GM21381 (cell line): ENCODE measurements around the gene GLB1L.

Experiments used
- ATAC-seq: cut with Tn5 transposase; IDR thresholded peaks from one replicate; pipeline ENCODE4 v1.9.1; 2021; ENCODE audit warnings: mild to moderate bottlenecking, moderate library complexity; ENCODE audit not compliant: unreplicated experiment

GLB1L gene

GRCh38 chr2:219253753-219254589 lies 8.7 kb upstream of the GLB1L start, which contains the start of gene TUBA4A:
TSS of gene TUBA4A (minus strand) at chr2:219253918. CDS start at chr2:219253858, 60 bp downstream.
- ATAC-seq = peak; percentile 48

DNA sequence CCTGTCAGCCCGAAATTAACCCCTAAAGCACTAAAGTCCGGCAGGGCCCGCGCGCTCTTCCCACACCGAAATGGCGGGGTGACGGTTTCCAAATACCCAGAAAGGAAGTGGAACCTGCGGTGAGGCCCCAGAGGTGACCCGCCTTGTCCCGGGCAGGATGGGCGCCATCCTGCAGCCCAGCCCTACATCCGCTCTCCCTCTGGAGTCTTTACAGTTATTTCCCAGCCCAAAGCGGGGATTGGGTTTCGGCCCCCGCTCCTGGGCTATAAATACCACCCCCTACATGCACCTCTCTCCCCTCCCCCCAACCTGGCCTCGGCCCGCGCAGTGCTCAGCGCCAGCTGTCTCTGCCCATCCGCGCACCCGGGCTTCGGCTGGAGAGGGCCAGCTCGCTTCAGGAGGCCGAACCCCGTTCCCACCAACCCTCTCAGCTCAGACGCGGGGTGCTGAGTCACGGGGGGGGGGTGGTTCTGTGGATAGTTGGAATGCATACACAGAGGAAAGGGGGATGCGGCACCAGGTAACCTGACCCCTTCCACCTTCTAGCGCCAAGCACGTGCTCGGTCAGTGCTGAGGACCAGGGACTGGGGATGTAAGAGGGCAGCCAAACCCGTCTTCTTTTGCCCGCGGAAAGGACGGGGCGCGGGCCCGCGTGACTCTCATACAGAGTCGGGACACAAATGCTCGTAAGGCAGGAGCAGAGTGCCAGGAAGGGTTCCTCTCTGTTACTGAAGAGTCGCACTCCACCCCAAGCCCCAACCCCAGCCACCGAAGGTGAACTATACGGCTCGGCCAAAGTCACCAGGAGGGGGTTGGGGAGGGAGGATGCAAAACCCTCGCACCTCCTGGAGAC lies 7.9 kb upstream of the GLB1L start, which contains the start of gene TUBA4B:
TUBA4B (plus strand) TSS at position 344 of the 853 bp plus-strand sequence; CDS start at position 509, 165 bp downstream.
- peak; percentile 20 for ATAC-seq

DNA sequence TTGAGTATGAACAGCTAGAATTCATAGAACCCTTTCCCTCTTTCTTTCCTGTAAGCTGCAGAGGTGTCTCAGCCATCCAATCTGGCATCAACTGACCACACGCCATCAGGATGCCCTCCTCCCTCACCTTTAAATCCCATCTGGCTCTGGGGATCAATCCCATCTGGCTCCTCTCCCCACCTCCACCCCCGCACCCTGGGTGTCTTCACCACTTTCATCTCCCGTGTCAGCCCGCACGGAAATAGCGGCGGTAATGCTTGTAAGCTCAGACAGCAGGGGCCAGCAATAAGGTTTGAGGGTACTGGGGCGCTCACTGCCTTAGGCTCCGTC lies 7.3 kb upstream of the GLB1L start:
- ATAC-seq = no peak

DNA sequence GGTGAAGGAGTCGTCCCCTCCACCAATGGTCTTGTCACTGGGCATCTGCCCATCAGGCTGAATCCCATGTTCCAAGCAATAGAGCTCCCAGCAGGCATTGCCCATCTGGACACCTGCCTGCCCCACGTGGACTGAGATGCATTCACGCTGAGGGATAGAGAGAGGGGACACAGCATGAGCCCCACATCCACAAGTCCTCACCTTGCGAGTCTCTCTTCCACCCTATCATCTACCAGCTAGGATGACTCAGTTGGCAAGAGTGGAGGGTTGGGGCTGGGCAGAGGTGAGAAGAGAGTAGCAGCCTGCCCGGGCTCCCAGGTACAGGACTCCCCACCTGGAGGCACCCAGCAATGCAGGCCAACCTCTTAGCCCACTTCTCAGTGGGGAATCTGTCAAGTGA lies 6.8 kb upstream of the GLB1L start:
- no peak for ATAC-seq

GRCh38 chr2:219251656-219252055 lies 6.4 kb upstream of the GLB1L start:
- ATAC-seq = no peak

DNA sequence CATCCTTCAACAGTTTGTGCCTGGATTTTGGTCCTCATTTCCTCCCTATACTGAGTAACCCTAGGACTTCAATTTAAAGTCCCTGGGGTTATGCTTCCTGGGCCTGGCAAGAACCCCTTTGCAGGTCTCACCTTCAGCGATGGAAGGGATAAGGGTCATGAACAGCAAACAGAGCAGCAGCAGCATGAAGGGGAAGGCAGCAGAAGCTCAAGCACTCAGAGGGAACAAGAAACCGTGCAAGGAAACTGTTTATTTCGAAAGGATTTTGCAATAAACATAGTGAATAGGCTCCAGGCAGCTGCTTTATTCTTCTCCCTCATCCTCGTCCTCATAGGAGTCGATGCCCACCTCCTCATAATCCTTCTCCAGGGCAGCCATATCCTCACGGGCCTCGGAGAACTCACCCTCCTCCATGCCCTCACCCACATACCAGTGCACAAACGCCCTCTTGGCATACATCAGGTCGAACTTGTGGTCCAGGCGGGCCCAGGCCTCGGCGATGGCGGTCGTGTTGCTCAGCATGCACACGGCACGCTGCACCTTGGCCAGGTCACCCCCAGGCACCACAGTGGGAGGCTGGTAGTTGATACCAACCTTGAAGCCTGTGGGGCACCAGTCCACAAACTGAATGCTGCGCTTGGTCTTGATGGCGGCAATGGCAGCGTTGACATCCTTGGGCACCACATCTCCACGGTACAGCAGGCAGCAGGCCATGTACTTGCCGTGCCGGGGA lies 5.0 kb upstream of the GLB1L start:
- ATAC-seq = no peak

GRCh38 chr2:219249203-219249980 lies 4.1 kb upstream of the GLB1L start:
- ATAC-seq = peak; percentile 38

- no peak for ATAC-seq
These were observed 3.6 kb upstream of the GLB1L start for GRCh38 chr2:219248845-219249202.

GRCh38 chr2:219247678-219248642 lies 2.7 kb upstream of the GLB1L start:
- no peak for ATAC-seq

- no peak for ATAC-seq
These were observed 1.3 kb upstream of the GLB1L start for GRCh38 chr2:219246559-219246958.

DNA sequence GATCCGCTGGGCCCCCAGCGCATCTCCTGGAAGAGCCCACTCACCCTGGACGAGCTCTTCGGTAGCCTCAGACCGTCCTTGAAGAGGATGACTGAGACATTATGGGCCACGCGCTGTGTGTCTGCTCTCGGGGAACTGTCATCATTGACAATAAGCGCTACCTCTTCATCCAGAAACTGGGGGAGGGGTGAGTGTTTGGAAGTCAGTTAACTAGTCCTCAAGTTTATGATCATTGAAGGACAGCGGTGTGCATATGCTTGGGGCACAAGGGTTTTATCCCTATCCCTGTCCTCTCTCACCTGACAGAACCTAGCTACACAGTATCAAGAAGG lies 621 bp upstream of the GLB1L start:
- no peak for ATAC-seq

GRCh38 chr2:219244789-219245147 lies 476 bp downstream of the GLB1L start:
- no peak for ATAC-seq

- ATAC-seq = no peak
These were observed 1.9 kb downstream of the GLB1L start for GRCh38 chr2:219243291-219243761.

- ATAC-seq = no peak
These were observed 10.9 kb downstream of the GLB1L start for GRCh38 chr2:219234331-219234730.

DNA sequence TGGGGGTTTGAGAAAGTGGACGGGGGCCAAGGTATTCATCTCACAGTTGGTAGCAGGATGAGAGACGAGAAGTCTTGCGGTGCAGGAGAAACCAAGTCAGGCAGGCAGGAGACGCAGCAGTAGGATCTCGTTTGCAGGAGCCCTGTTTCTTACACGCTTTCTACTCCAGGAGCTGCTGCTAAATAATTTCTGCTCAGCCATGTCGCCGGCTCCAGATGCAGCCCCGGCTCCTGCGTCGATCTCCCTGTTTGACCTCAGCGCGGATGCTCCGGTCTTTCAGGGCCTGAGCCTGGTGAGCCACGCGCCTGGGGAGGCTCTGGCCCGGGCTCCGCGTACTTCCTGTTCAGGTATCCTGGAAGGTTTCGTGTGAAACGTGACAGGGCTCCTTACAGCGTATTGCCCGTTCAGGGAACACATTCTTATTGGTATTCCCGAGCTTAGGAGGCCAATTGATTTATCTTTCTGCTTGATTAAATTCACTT lies 15.1 kb downstream of the GLB1L start:
- peak; percentile 24 for ATAC-seq

- peak; percentile 96 for ATAC-seq
These were observed 15.8 kb downstream of the GLB1L start, which contains the start of the genes ANKZF1 and ATG9A for GRCh38 chr2:219229305-219230058. TSS of gene ANKZF1 (plus strand) at chr2:219229806. CDS start at chr2:219230258, 452 bp downstream. TSS of gene ATG9A (minus strand) at chr2:219229636. CDS start at chr2:219228024, 1,612 bp downstream.

DNA sequence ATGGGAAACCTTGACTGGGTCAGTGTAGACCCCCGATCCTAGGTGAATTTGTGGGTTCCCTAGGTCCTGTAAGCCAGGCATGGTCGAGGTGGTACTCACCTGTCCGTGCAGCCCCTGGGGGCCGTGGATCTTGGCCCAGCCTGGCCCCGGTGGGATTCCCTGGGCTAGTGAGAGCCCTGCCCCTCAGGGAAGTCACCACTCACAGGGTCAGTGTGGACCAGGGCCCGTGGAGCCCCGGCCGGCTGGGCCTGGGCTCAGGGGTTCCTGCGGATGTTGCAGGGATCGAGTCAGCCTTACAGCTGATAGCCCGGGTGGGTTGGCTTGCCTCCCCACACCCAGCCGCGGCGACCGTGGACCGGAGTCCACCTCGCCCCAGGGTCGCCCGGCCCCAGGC lies 16.3 kb downstream of the GLB1L start:
- no peak for ATAC-seq
